ENCODE results near the gene ATP13A3.

The ATP13A3 gene

DNA sequence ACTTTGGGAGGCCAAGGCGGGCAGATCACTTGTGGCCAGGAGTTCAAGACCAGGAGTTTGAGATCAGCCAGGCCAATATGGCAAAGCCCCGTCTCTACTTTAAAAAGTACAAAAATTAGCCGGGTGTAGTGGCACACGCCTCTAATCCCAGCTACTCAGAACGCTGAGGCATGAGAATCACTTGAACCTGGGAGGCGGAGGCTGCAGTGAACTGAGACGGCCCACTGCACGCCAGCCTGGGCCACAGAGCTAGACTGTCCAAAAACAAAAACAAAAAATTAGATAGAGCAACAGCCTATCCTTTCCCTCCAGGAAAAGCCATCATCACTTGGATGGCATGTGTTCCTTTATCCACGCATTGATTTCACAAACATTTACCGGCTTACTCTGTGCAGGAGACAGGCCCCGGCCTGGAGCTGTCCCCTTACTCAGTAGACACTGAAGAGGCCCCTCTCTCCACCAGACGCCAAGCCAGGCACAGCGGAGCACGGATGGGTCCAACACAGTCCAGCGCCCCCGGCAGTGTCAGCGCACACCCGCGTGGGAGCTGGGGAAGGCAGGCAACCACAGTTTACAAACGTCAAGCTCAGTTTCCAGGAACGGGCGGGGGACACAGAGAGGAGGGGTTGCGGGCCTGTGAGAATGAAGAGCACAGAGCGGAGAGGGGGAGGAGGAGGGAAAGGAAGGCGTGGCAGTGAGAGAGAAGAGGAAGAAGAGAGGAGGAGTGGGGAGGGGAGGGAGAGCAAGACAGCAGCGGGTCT lies 90.8 kb downstream of the ATP13A3 start:
- peak; percentile 31 to 33 for DNase-seq (ENCODE audit: low read depth in 2 of 2)

- peak; percentile 35 to 38 for DNase-seq (ENCODE audit: low read depth in 2 of 2)
These were observed 91.6 kb downstream of the ATP13A3 start for GRCh38 chr3:194395212-194395611.

DNA sequence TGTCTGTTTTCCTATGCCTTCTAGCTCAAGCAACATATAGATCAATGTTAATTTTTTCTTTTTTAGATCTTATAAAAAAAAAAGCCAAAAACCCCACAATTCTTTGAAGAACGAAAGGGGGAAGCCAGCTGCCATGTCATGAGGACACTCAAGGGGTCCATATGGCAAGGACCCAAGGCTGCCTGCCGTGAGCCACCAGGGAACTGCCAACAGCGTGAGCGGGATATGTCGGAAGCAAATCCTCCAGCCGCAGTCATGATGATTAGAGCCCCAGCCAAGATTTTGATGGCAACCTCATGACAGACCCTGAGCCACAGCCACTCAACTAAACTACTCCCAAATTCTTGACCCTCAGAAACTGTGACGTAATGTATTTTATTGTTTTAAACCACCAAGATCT lies 94.2 kb downstream of the ATP13A3 start:
- no peak for DNase-seq (ENCODE audit: low read depth in 2 of 2)

DNA sequence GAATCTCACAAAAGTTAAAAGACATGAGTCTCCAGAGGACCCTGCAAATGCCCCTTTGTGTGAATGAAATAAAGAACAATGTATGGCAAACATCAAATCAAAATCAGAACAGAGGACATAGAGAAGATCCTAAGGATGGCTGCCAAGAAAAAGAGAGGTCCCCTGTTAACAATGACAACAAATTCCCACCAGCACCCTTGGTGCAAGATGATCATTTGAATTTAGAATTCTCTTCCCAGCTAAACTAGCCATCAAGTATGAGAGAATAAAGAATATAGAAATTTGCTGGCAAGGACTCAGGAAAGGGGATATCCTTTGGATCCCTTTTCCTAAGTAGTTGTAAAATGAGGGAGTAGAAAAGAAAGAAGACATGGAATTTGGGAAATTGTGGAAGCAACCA lies 96.0 kb downstream of the ATP13A3 start:
- no peak for DNase-seq (ENCODE audit: low read depth in 2 of 2)

DNA sequence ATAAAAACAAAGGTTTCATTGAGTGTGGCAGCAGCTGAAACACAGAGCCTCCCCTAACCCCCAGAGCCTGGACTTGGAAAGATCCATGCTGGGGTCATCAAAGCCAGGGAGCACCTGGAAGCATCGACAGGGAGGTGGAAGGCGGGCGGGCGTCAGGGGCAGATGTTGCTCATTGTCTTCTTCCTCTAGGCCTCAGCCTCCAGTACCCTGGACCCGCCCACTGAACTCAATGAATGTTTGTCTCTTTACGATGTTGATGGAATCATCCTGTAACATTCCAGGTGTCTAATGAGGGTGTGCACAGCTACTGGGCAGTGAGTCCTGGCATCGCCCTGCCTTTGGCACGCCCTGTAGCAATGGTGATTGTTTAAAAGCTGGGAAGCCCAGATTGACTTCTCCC lies 97.5 kb downstream of the ATP13A3 start:
- DNase-seq (ENCODE audit: low read depth in 2 of 2): no peak

DNA sequence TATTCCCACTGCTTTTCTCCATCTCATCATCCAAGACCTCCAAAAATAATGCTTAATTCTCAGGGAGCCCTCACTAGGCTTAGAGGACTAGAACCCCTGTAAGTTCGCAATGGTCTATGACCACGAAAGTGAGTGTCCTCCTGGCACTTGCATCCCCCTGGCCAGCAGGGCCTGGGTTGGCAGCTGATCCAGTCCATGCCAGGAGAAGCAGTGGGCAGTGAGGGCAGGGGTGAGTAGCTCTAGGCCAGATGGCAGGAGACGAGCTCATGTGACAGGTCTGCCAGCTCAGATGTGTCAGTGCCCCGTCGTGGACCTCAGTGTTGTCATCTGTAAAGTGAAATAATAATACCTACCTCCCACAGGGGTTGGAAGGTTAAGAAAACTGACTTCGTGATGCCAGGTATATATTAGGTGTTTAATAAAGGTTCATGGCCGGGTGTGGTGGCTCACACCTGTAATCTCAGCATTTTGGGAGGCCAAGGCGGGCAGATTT lies 98.8 kb downstream of the ATP13A3 start:
- DNase-seq (ENCODE audit: low read depth in 2 of 2): no peak

- DNase-seq (ENCODE audit: low read depth in 2 of 2): no peak
These were observed 99.5 kb downstream of the ATP13A3 start for GRCh38 chr3:194387276-194387675.

DNA sequence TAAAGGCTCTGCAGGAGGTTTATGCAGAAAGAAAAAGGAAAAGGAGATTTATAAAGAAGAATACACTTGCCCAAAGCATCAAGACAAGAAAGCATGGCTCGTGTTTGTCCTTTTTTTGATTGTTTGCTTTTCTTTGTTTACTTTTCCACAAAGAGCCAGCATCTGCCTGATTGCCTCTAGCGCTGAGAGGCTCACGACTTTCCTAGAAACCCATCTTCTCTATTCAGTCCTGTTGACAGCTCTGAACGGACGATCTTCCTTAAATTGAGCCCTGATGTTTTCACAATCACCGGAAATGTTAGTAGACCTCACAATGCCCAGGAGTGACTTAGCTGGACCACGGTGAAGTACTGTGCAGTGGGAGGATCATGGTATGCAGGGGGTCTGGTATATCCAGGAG lies 100.2 kb downstream of the ATP13A3 start:
- no peak for DNase-seq (ENCODE audit: low read depth in 2 of 2)

- DNase-seq (ENCODE audit: low read depth in 2 of 2): no peak
These were observed 100.7 kb downstream of the ATP13A3 start for GRCh38 chr3:194386066-194386465.

DNA sequence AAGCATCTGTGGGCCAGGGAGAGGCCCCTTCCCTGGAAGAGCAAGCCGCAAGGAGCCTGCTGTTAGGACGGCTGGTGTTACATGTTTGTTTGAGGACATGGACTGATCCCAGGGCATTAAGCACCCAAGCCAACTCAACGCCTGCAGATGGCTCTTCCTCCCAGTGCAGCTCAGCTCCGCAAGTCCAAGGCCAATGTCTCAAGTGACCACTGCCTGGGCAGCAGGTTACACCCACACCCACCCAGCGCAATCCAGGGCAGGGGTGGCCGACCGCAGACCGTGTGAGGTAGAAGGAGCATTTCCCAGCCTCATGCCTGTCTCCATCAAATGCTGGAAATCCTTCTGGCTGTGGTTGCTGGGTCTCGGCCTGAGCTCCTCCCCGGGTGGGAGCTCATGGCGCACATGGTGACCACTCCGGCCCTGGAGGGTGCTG lies 102.2 kb downstream of the ATP13A3 start:
- no peak for DNase-seq (ENCODE audit: low read depth in 2 of 2)

GRCh38 chr3:194384156-194384555 lies 102.6 kb downstream of the ATP13A3 start:
- no peak for DNase-seq (ENCODE audit: low read depth in 2 of 2)

GRCh38 chr3:194383276-194383940 lies 103.4 kb downstream of the ATP13A3 start:
- no peak for DNase-seq (ENCODE audit: low read depth in 2 of 2)

DNA sequence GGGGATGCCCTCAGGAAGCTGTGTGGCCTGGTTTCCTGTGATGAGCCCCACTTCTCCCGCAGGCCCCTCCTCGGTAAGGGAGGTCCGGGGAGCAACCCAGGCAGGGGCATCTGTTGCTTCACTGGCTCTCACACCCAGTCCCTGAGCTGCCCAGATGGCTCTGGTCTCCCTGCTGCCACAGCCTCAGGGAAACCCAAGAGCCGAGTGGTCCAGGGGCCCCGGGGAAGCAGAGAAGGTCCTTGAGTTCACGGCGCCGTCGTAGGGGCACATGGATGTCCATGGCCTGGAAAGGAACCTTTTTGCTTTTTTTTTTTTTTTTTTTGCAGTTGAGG lies 103.9 kb downstream of the ATP13A3 start:
- DNase-seq (ENCODE audit: low read depth in 2 of 2): no peak

DNA sequence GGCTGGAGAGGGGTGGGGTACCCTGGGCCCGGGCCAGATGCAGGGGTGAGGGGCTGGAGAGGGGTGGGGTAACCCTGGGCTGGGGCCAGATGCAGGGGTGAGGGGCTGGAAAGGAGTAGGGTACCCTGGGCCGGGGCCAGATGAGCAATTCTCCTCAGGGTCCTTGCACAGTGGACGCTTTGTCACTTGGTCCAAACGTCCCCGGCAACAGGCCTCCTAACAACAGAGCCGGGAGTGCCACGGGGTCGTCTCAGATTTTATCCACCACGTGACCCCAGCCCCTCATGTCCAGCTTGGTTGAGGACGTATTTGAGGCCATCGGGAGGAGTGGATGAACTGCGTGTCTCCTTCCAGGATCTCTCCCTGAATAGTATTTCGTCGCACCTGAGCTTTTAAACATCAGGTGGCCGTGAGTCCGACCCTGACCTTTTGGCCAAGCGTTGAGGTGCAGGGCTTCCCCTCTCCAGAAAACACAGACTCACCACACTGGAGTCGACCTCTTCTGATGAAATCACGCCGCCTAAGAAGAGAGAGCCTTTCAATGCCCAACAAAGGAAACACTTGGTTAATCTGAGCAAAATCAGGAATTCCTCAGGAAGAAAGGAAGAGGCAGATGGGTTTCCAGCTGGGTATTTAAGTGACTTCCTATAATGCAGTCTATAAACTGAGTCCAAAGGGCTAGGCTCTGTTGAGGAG lies 104.5 kb downstream of the ATP13A3 start:
- no peak for DNase-seq (ENCODE audit: low read depth in 2 of 2)

- DNase-seq (ENCODE audit: low read depth in 2 of 2): no peak
These were observed 105.3 kb downstream of the ATP13A3 start for GRCh38 chr3:194381460-194381875.

- DNase-seq (ENCODE audit: low read depth in 2 of 2): no peak
These were observed 106.5 kb downstream of the ATP13A3 start for GRCh38 chr3:194380326-194380725.

DNA sequence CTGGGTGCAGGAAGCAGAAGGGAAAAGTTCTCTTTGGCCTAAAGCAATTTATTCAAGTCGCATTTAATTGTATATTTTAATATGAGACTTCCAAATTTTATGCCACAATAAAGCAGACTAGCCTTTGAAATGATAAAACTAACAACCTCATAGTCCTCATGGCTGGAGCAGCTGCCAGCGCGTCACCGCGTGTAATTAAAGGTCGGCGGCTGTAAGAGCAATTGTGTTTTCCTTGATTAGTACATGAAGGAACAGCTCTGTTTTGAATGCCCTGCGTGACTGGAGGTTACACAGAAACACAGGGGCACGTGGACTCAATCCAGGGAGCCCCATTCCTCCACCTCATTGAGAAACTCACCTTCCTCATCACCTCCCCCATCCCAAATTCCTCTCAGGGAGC lies 107.2 kb downstream of the ATP13A3 start:
- DNase-seq (ENCODE audit: low read depth in 2 of 2): no peak

DNA sequence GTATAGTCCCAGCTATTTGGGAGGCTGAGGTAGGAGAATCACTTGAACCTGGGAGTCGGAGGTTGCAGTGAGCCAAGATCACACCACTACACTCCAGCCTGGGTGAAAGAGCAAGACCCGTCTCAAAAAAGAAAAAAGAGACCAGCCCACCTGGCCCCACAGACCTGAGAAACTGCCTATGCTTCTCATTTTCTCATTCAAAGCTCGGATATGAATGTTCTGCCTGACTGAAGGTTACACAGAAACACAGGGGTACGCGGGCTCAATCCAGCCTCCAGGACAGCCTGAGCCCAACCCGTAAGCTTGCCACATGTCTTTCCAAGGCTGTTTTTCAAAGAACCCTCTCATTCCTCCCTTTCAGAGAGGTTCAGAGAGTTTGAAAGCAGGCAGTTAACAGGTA lies 107.6 kb downstream of the ATP13A3 start:
- no peak for DNase-seq (ENCODE audit: low read depth in 2 of 2)

DNA sequence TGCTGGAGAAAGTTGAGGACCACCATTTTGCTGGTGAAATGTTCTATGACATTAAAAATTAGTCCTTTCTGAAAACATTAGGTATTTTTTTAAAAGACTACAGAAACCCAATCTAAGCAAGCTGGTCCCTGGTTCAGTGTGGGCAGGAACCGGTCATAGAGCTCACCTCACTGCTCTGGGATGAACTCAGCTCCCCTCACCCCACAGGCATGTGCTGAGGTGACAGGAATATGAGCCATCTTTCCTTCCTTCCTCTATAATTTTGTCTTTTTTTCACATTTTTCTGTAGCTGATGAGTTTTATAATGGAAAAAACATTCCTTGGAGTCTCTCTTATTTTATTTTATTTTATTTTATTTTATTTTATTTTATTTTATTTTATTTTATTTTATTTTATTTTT lies 109.1 kb downstream of the ATP13A3 start:
- DNase-seq (ENCODE audit: low read depth in 2 of 2): no peak

- DNase-seq (ENCODE audit: low read depth in 2 of 2): no peak
These were observed 110.6 kb downstream of the ATP13A3 start for GRCh38 chr3:194376241-194376560.

GRCh38 chr3:194375473-194376240 lies 111.1 kb downstream of the ATP13A3 start:
- DNase-seq (ENCODE audit: low read depth in 2 of 2): no peak

DNA sequence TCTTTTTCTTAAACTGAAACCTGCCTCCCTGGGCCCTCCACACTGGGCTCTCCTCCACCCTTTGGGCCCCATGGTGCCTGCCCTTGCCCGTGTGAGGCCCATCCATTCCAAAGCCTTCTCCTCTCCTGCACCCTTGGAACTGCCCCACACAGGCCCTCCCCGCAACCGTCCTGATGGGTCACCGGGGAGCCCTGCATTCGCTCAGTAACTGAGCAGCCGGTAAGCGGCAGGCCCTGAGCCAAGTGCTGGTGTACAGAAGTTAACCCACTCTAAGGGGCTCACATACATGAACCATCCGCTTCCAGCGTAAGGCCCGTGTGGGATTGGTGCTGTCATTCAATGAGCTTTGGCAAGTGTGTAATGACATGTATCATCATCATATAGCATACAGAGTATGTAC lies 111.9 kb downstream of the ATP13A3 start:
- no peak for DNase-seq (ENCODE audit: low read depth in 2 of 2)
